OCI-LY1 (cell line): Measurements from ENCODE around the gene PPP1R9A.
A peak's percentile ranks its signal among the peaks of the same experiment; 100 is the strongest.

ENCODE experiments used
- H2AFZ ChIP-seq: fragments of 200-600 bp; sonication (generic), shearing (Covaris generic); 2 replicates; pipeline ENCODE4 v1.6.0; 2014; ENCODE audit warnings: antibody characterized with exemption, mild to moderate bottlenecking, low read length
- H3F3A ChIP-seq: fragments of 200-600 bp; sonication (generic), shearing (Covaris generic); 2 replicates; pipeline ENCODE4 v1.6.0; 2014; ENCODE audit warnings: mild to moderate bottlenecking, antibody characterized with exemption, low read length, moderate library complexity; ENCODE audit not compliant: insufficient read depth
- H3K27ac ChIP-seq: fragments of 200-600 bp; sonication (generic); 2 replicates; pipeline ENCODE4 v1.5.1; 2014; ENCODE audit warnings: low read length, mixed run types, mild to moderate bottlenecking, low read depth; ENCODE audit not compliant: poor library complexity, severe bottlenecking
- H3K27me3 ChIP-seq: fragments of 200-600 bp; sonication (generic); 2 replicates; pipeline ENCODE4 v1.6.0; 2014; ENCODE audit warnings: antibody characterized with exemption, mild to moderate bottlenecking, low read length, moderate library complexity; ENCODE audit not compliant: insufficient read depth
- H3K36me3 ChIP-seq: fragments of 200-600 bp; sonication (generic); 2 replicates; pipeline ENCODE4 v1.6.1; 2014; ENCODE audit warnings: mild to moderate bottlenecking, antibody characterized with exemption, low read length, moderate library complexity, mixed read lengths; ENCODE audit not compliant: insufficient read depth
- H3K4me1 ChIP-seq: fragments of 200-600 bp; sonication (generic); 2 replicates; pipeline ENCODE4 v1.5.1; 2014; ENCODE audit warnings: mild to moderate bottlenecking, low read length, moderate library complexity; ENCODE audit not compliant: insufficient read depth, severe bottlenecking
- H3K4me2 ChIP-seq: fragments of 200-600 bp; sonication (generic), shearing (Covaris generic); 2 replicates; pipeline ENCODE4 v1.6.1; 2014; ENCODE audit warnings: low read length
- H3K4me3 ChIP-seq: fragments of 200-600 bp; sonication (generic); 2 replicates; pipeline ENCODE4 v1.5.1; 2014; ENCODE audit warnings: low read length, low read depth, mild to moderate bottlenecking, mixed read lengths; ENCODE audit not compliant: poor library complexity, severe bottlenecking
- H3K79me2 ChIP-seq: fragments of 200-600 bp; shearing (Covaris generic); 2 replicates; pipeline ENCODE4 v1.6.1; 2016; ENCODE audit warnings: mixed run types, low read length, mixed read lengths; ENCODE audit not compliant: insufficient read depth
- H3K9ac ChIP-seq: fragments of 200-600 bp; sonication (generic), shearing (Covaris generic); 2 replicates; pipeline ENCODE4 v1.6.1; 2014; ENCODE audit warnings: mild to moderate bottlenecking, low read length, mixed read lengths
- H3K9me2 ChIP-seq: fragments of 200-600 bp; sonication (generic), shearing (Covaris generic); 2 replicates; pipeline ENCODE4 v1.6.1; 2014; ENCODE audit warnings: low read depth, mild to moderate bottlenecking, low read length, mixed read lengths
- H3K9me3 ChIP-seq: fragments of 200-600 bp; shearing (Covaris generic); 2 replicates; pipeline ENCODE4 v1.6.1; 2014; ENCODE audit warnings: low read length, mixed read lengths
- H4K20me1 ChIP-seq: fragments of 200-600 bp; sonication (generic), shearing (Covaris generic); 2 replicates; pipeline ENCODE4 v1.6.0; 2016; ENCODE audit warnings: mild to moderate bottlenecking, low read length; ENCODE audit not compliant: insufficient read depth
- EZH2 ChIP-seq: fragments of 200-600 bp; sonication (generic), shearing (Covaris generic); IDR thresholded peaks from 2 replicates; pipeline ENCODE4 v1.8.0; 2017; ENCODE audit warnings: borderline replicate concordance, mixed run types, mild to moderate bottlenecking, antibody characterized with exemption, low read length, moderate library complexity, mixed read lengths
- TF ChIP-seq, protein P1 (sequence below): fragments of 200-600 bp; sonication (generic), shearing (Covaris generic); IDR thresholded peaks from 2 replicates; pipeline ENCODE4 v1.5.1; 2017; ENCODE audit warnings: mild to moderate bottlenecking, antibody characterized with exemption, low read length, moderate library complexity, mixed read lengths

The PPP1R9A gene

GRCh38 chr7:95157381-95157780 lies 250.0 kb downstream of the PPP1R9A start:
- Histone ChIP-seq H2AFZ (no peak overlapping the region), H3K36me3 (no peaks in the 10 kb centered on the region), H3K79me2 (no peaks in the 10 kb centered on the region), H3K9me2 (0 out of 2 replicates have a peak, but pooled peaks cover 3% of the 10 kb centered on the region), H3K4me3 (no peak overlapping the region), H3K4me1 (no peaks in the 10 kb centered on the region), H3F3A (no peaks in the 10 kb centered on the region), H3K27ac (no peak overlapping the region), H4K20me1 (no peaks in the 10 kb centered on the region), H3K9ac (no peak overlapping the region), H3K4me2 (no peak overlapping the region), H3K9me3 (no peaks in the 10 kb centered on the region), H3K27me3 (no peaks in the 10 kb centered on the region)
- no peak for TF ChIP-seq EZH2
- TF ChIP-seq, protein P1, sequence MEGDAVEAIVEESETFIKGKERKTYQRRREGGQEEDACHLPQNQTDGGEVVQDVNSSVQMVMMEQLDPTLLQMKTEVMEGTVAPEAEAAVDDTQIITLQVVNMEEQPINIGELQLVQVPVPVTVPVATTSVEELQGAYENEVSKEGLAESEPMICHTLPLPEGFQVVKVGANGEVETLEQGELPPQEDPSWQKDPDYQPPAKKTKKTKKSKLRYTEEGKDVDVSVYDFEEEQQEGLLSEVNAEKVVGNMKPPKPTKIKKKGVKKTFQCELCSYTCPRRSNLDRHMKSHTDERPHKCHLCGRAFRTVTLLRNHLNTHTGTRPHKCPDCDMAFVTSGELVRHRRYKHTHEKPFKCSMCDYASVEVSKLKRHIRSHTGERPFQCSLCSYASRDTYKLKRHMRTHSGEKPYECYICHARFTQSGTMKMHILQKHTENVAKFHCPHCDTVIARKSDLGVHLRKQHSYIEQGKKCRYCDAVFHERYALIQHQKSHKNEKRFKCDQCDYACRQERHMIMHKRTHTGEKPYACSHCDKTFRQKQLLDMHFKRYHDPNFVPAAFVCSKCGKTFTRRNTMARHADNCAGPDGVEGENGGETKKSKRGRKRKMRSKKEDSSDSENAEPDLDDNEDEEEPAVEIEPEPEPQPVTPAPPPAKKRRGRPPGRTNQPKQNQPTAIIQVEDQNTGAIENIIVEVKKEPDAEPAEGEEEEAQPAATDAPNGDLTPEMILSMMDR = no peak

GRCh38 chr7:95169678-95170077 lies 262.3 kb downstream of the PPP1R9A start:
- H3K4me3 ChIP-seq = no peak overlapping the region
- TF ChIP-seq EZH2 = no peak
- TF ChIP-seq, protein P1 = no peak

GRCh38 chr7:95172420-95172819 lies 265.0 kb downstream of the PPP1R9A start:
- Histone ChIP-seq H3K9ac (no peak overlapping the region), H4K20me1 (0 out of 2 replicates have a peak, but pooled peaks cover 3% of the 10 kb centered on the region), H3F3A (no peaks in the 10 kb centered on the region), H3K27ac (no peak overlapping the region), H2AFZ (no peak overlapping the region), H3K79me2 (no peaks in the 10 kb centered on the region), H3K9me3 (no peaks in the 10 kb centered on the region), H3K4me2 (no peak overlapping the region), H3K36me3 (no peaks in the 10 kb centered on the region), H3K9me2 (no peaks in the 10 kb centered on the region; the same call in 1 of the 2 replicates), H3K4me3 (no peak overlapping the region), H3K27me3 (no peaks in the 10 kb centered on the region), H3K4me1 (no peaks in the 10 kb centered on the region)
- TF ChIP-seq, protein P1 = no peak
- TF ChIP-seq EZH2 = no peak

More at GRCh38 chr7:95169678-95170077, 262.3 kb downstream of the PPP1R9A start:
- Histone ChIP-seq H3K4me2 (no peak overlapping the region), H3K27me3 (no peaks in the 10 kb centered on the region), H3K36me3 (no peaks in the 10 kb centered on the region), H3K9ac (no peak overlapping the region), H3K27ac (no peak overlapping the region), H2AFZ (0 out of 2 replicates have a peak overlapping the region, but pooled peaks have one; percentile 3), H3K4me1 (no peaks in the 10 kb centered on the region), H4K20me1 (0 out of 2 replicates have a peak, but pooled peaks cover 3% of the 10 kb centered on the region), H3K9me3 (no peaks in the 10 kb centered on the region), H3K79me2 (no peaks in the 10 kb centered on the region), H3K9me2 (no peaks in the 10 kb centered on the region; the same call in 1 of the 2 replicates), H3F3A (no peaks in the 10 kb centered on the region)
